K562 (cell line): ENCODE results near the gene TMPRSS6. TPM values are rescaled to one million over a fixed set of nuclear protein-coding genes. Genes with fewer than 3 reads are reported as not detected.

Source experiments
- ADNP ChIP-seq: fragments of 200-800 bp; sonication (Bioruptor generic); IDR thresholded peaks from 2 replicates; pipeline ENCODE4 v1.6.1; 2016; ENCODE audit warnings: missing genetic modification characterization, missing compliant biosample characterization
- BRF1 ChIP-seq: IDR thresholded peaks from 3 replicates; pipeline ENCODE4 v1.6.1; 2011; ENCODE audit warnings: borderline replicate concordance, mild to moderate bottlenecking; ENCODE audit not compliant: insufficient read length; ENCODE audit errors: extremely low read depth
- CLOCK ChIP-seq: fragments of 250-450 bp; sonication (Bioruptor Pico); IDR thresholded peaks from 2 replicates; pipeline ENCODE4 v1.4.0; 2020; ENCODE audit warnings: mild to moderate bottlenecking, moderate library complexity, borderline replicate concordance
- CTCFL ChIP-seq: IDR thresholded peaks from 2 replicates; pipeline ENCODE4 v1.6.1; 2011; ENCODE audit warnings: borderline replicate concordance, low read depth, mild to moderate bottlenecking, moderate library complexity, low read length; ENCODE audit not compliant: insufficient read depth, poor library complexity, severe bottlenecking
- GABPB2 ChIP-seq: fragments of 250-450 bp; sonication (Bioruptor Pico); conservative IDR thresholded peaks from 2 replicates; pipeline ENCODE4 v1.5.1; 2021; ENCODE audit warnings: mild to moderate bottlenecking
- KLF10 ChIP-seq: fragments of 250-450 bp; sonication (Bioruptor Pico); IDR thresholded peaks from 2 replicates; pipeline ENCODE4 v1.6.1; 2021; ENCODE audit warnings: matching md5 sums
- MEF2A ChIP-seq: IDR thresholded peaks from 2 replicates; pipeline ENCODE4 v1.6.1; 2011; ENCODE audit warnings: low read depth, mild to moderate bottlenecking, low read length, moderate library complexity; ENCODE audit not compliant: control insufficient read depth
- NR3C1 ChIP-seq: sonication (generic); formaldehyde crosslinking; IDR thresholded peaks from 2 replicates; pipeline ENCODE4 v1.8.1; 2022; ENCODE audit warnings: missing genetic modification reagents
- TRIM24 ChIP-seq, 2 experiments: fragments of 450-650 bp; IDR thresholded peaks; 2 replicates each; pipeline ENCODE4 v1.6.1; 2016
- ZNF140 ChIP-seq: fragments of 250-450 bp; sonication (Bioruptor Pico); IDR thresholded peaks from 2 replicates; pipeline ENCODE4 v1.8.0; 2021; ENCODE audit warnings: moderate library complexity, mild to moderate bottlenecking, inconsistent platforms
- polyA plus RNA-seq, 8 experiments: library from polyadenylated mRNA; depleted of rRNA in 4 of 8; stranded (reverse) in 5 of 8; unstranded in 3 of 8; fragments of >200 nt; fragmentation: Nextera tagmentation in 2 of 8; fragmentation: Illumina TruSeq in 1 of 8; extraction: Ambion mirVana in 2 of 8; extraction: Trizol in 1 of 8; gene quantifications; 2 replicates each; pipeline versions ENCODE4 v1.2.1 to v1.2.3, GENCODE V29; 2011 to 2014; ENCODE audit warnings: inconsistent platforms in 1 of 8, missing spikeins in 1 of 8
- total RNA-seq, 7 experiments: library from RNA; depleted of rRNA in 6 of 7; stranded (reverse); fragments of >200 nt in 6 of 7; fragmentation: Illumina TruSeq in 2 of 7; extraction: Trizol in 2 of 7; gene quantifications; 2 replicates each; pipeline versions ENCODE4 v1.2.1 to v1.2.3, GENCODE V29; 2011 to 2021; ENCODE audit warnings: low replicate concordance in 1 of 7
- TF ChIP-seq, protein P1 (sequence below): sonication (generic); formaldehyde crosslinking; IDR thresholded peaks from 2 replicates; pipeline ENCODE4 v1.8.0; 2022; ENCODE audit warnings: missing genetic modification reagents, mild to moderate bottlenecking, borderline replicate concordance
- TF ChIP-seq, protein P2 (sequence below): fragments of 250-450 bp; sonication (Bioruptor Pico); IDR thresholded peaks from 2 replicates; pipeline ENCODE4 v1.8.0; 2021; ENCODE audit warnings: moderate library complexity, mild to moderate bottlenecking, inconsistent platforms

The TMPRSS6 gene
- total and polyA plus RNA-seq, 9 of the 15 experiments (the other 6 are each of a cell fraction or from before 2014, with no cell fraction given) = 0.03 TPM; not detected in 8

GRCh38 chr22:37103656-37104452, 5.7 kb downstream of the TMPRSS6 start (continued):
- TF ChIP-seq BRF1 (no peak), GABPB2 (CRISPR knock-in tag) (no peak), NR3C1 (CRISPR knock-in tag) (no peak), CLOCK (no peak), CTCFL (no peak), MEF2A (no peak), ZNF140 (CRISPR knock-in tag) (no peak), KLF10 (CRISPR knock-in tag) (no peak), TRIM24 (IDR thresholded peaks at IDR 0.05) (no peak), ADNP (tag) (peak; percentile 79)
- TF ChIP-seq, protein P1, sequence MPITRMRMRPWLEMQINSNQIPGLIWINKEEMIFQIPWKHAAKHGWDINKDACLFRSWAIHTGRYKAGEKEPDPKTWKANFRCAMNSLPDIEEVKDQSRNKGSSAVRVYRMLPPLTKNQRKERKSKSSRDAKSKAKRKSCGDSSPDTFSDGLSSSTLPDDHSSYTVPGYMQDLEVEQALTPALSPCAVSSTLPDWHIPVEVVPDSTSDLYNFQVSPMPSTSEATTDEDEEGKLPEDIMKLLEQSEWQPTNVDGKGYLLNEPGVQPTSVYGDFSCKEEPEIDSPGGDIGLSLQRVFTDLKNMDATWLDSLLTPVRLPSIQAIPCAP (CRISPR knock-in tag) = no peak
- TF ChIP-seq, protein P2, sequence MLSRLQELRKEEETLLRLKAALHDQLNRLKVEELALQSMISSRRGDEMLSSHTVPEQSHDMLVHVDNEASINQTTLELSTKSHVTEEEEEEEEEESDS (CRISPR knock-in tag) = no peak
